HepG2 (cell line): ENCODE results near the gene ARHGDIA. TPM values are rescaled to one million over a fixed set of nuclear protein-coding genes. Genes with fewer than 3 reads are reported as not detected.

ENCODE experiments used
- DPF2 ChIP-seq: sonication (generic); formaldehyde crosslinking; IDR thresholded peaks from 2 replicates; pipeline ENCODE4 v1.4.0; 2020; ENCODE audit warnings: mild to moderate bottlenecking, low read depth, missing genetic modification reagents, borderline replicate concordance
- EZH2 ChIP-seq: conservative IDR thresholded peaks from 2 replicates; pipeline ENCODE4 v1.6.1; 2012; ENCODE audit warnings: mild to moderate bottlenecking, low read depth, low read length, moderate library complexity
- HES4 ChIP-seq: sonication (generic); formaldehyde crosslinking; IDR thresholded peaks from 2 replicates; pipeline ENCODE4 v1.9.0; 2021; ENCODE audit warnings: mild to moderate bottlenecking, missing genetic modification reagents, borderline replicate concordance
- HNF4G ChIP-seq, 2 experiments: sonication (generic) in 1 of 2; formaldehyde crosslinking in 1 of 2; IDR thresholded peaks; 2 replicates each; pipeline versions ENCODE4 v1.4.0 to v1.6.1; 2011 to 2020; ENCODE audit warnings: borderline replicate concordance in 2 of 2, low read depth in 2 of 2, mild to moderate bottlenecking in 2 of 2, low read length in 1 of 2, missing genetic modification reagents in 1 of 2, moderate library complexity in 1 of 2
- MEIS1 ChIP-seq: sonication (generic); formaldehyde crosslinking; IDR thresholded peaks from 2 replicates; pipeline ENCODE4 v1.9.0; 2021; ENCODE audit warnings: mild to moderate bottlenecking, missing genetic modification reagents, moderate library complexity, borderline replicate concordance
- NFKBIZ ChIP-seq: IDR thresholded peaks from 2 replicates; pipeline ENCODE4 v1.6.1; 2018; ENCODE audit warnings: missing genetic modification reagents, missing compliant biosample characterization
- PBX3 ChIP-seq: sonication (generic); formaldehyde crosslinking; IDR thresholded peaks from 2 replicates; pipeline ENCODE4 v1.8.1; 2023; ENCODE audit warnings: missing genetic modification reagents, inconsistent platforms, borderline replicate concordance
- RAD21 ChIP-seq: fragments of 450-650 bp; formaldehyde crosslinking; IDR thresholded peaks from 2 replicates; pipeline ENCODE4 v1.5.0; 2020; ENCODE audit warnings: mild to moderate bottlenecking
- RBM22 ChIP-seq: fragments of 200-400 bp; formaldehyde crosslinking; optimal IDR thresholded peaks from 2 replicates; pipeline ENCODE3; 2017; ENCODE audit warnings: mild to moderate bottlenecking, low read length, moderate library complexity
- SRSF9 ChIP-seq: fragments of 200-400 bp; formaldehyde crosslinking; IDR thresholded peaks from 2 replicates; pipeline ENCODE4 v1.6.1; 2018; ENCODE audit warnings: borderline replicate concordance, mild to moderate bottlenecking, low read depth, low read length; ENCODE audit not compliant: insufficient read depth, poor library complexity, severe bottlenecking
- TAF15 ChIP-seq: fragments of 200-400 bp; formaldehyde crosslinking; IDR thresholded peaks from one replicate; pipeline ENCODE4 v1.6.1; 2018; ENCODE audit warnings: mild to moderate bottlenecking, low read depth, low read length; ENCODE audit not compliant: poor library complexity, severe bottlenecking
- TBL1XR1 ChIP-seq: fragments of 150-350 bp; IDR thresholded peaks from 2 replicates; pipeline ENCODE4 v1.6.1; 2014; ENCODE audit warnings: borderline replicate concordance, low read length; ENCODE audit not compliant: partially characterized antibody
- TEAD3 ChIP-seq: optimal IDR thresholded peaks from 2 replicates; pipeline ENCODE3; 2016; ENCODE audit warnings: borderline replicate concordance
- ZFP1 ChIP-seq: IDR thresholded peaks from 2 replicates; pipeline ENCODE4 v1.6.1; 2016
- ZNF160 ChIP-seq: sonication (generic); formaldehyde crosslinking; IDR thresholded peaks from 2 replicates; pipeline ENCODE4 v1.8.0; 2022; ENCODE audit warnings: mild to moderate bottlenecking, inconsistent platforms, missing genetic modification reagents
- ZNF574 ChIP-seq: sonication (generic); formaldehyde crosslinking; IDR thresholded peaks from 2 replicates; pipeline ENCODE4 v1.4.0; 2020; ENCODE audit warnings: missing genetic modification reagents
- polyA plus RNA-seq, 8 experiments: library from polyadenylated mRNA; depleted of rRNA in 3 of 8; stranded (reverse) in 7 of 8; unstranded in 1 of 8; fragments of >200 nt; fragmentation: Illumina TruSeq in 4 of 8; extraction: Trizol in 4 of 8; gene quantifications; 2 replicates each; pipeline versions ENCODE4 v1.2.1 to v1.2.3, GENCODE V29; 2011 to 2016; ENCODE audit warnings: low read depth in 4 of 8, missing spikeins in 1 of 8, mixed read lengths in 1 of 8; ENCODE audit not compliant: insufficient read depth in 1 of 8
- total RNA-seq, 5 experiments: library from RNA; depleted of rRNA; stranded (reverse); fragments of >200 nt; fragmentation: Illumina TruSeq; extraction: Trizol; gene quantifications; 2 replicates each; pipeline ENCODE4 v1.2.3, GENCODE V29; 2016; ENCODE audit warnings: low read depth in 1 of 5
- TF ChIP-seq, protein P1 (sequence below): sonication (generic); formaldehyde crosslinking; IDR thresholded peaks from 2 replicates; pipeline ENCODE4 v1.5.0; 2020; ENCODE audit warnings: missing genetic modification reagents, mild to moderate bottlenecking, borderline replicate concordance
- TF ChIP-seq, protein P2 (sequence below): sonication (generic); formaldehyde crosslinking; conservative IDR thresholded peaks from 2 replicates; pipeline ENCODE4 v1.4.0; 2020; ENCODE audit warnings: mild to moderate bottlenecking, missing genetic modification reagents, moderate library complexity

ARHGDIA gene
- total and polyA plus RNA-seq, 2 of the 13 experiments (the other 11 are each of a cell fraction or from before 2014, with no cell fraction given): 40.0 to 64.0 TPM

GRCh38 chr17:81860756-81861568, 10.2 kb downstream of the ARHGDIA start (continued):
- TF ChIP-seq TAF15 (peak; percentile 69), TEAD3 (CRISPR knock-in tag) (peak; percentile 78), SRSF9 (no peak), RBM22 (peak; percentile 60), RAD21 (CRISPR knock-in tag) (no peak; the same call in 1 of the 2 replicates), HES4 (CRISPR knock-in tag) (peak; percentile 79; the same call in 1 of the 2 replicates), EZH2 (no peak), MEIS1 (peak; percentile 71; the same call in 1 of the 2 replicates), ZNF574 (CRISPR knock-in tag) (peak; percentile 93), ZFP1 (CRISPR knock-in tag) (peak; percentile 78; the same call in 1 of the 2 replicates), NFKBIZ (CRISPR knock-in tag) (peak; percentile 80), PBX3 (CRISPR knock-in tag) (no peak), DPF2 (CRISPR knock-in tag) (no peak), HNF4G (IDR thresholded peaks at IDR 0.05; ENCODE audit: borderline replicate concordance, low read depth, low read length) (no peak), HNF4G (CRISPR knock-in tag; IDR thresholded peaks at IDR 0.05; ENCODE audit: borderline replicate concordance, low read depth) (peak; percentile 77), ZNF160 (no peak; the same call in none of the 2 replicates), TBL1XR1 (peak; percentile 67)
- TF ChIP-seq, protein P1, sequence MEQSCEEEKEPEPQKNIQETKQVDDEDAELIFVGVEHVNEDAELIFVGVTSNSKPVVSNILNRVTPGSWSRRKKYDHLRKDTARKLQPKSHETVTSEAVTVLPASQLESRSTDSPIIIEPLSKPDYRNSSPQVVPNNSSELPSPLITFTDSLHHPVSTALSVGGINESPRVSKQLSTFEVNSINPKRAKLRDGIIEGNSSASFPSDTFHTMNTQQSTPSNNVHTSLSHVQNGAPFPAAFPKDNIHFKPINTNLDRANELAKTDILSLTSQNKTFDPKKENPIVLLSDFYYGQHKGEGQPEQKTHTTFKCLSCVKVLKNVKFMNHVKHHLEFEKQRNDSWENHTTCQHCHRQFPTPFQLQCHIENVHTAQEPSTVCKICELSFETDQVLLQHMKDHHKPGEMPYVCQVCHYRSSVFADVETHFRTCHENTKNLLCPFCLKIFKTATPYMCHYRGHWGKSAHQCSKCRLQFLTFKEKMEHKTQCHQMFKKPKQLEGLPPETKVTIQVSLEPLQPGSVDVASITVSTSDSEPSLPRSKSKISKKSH (CRISPR knock-in tag): peak; percentile 90
- TF ChIP-seq, protein P2, sequence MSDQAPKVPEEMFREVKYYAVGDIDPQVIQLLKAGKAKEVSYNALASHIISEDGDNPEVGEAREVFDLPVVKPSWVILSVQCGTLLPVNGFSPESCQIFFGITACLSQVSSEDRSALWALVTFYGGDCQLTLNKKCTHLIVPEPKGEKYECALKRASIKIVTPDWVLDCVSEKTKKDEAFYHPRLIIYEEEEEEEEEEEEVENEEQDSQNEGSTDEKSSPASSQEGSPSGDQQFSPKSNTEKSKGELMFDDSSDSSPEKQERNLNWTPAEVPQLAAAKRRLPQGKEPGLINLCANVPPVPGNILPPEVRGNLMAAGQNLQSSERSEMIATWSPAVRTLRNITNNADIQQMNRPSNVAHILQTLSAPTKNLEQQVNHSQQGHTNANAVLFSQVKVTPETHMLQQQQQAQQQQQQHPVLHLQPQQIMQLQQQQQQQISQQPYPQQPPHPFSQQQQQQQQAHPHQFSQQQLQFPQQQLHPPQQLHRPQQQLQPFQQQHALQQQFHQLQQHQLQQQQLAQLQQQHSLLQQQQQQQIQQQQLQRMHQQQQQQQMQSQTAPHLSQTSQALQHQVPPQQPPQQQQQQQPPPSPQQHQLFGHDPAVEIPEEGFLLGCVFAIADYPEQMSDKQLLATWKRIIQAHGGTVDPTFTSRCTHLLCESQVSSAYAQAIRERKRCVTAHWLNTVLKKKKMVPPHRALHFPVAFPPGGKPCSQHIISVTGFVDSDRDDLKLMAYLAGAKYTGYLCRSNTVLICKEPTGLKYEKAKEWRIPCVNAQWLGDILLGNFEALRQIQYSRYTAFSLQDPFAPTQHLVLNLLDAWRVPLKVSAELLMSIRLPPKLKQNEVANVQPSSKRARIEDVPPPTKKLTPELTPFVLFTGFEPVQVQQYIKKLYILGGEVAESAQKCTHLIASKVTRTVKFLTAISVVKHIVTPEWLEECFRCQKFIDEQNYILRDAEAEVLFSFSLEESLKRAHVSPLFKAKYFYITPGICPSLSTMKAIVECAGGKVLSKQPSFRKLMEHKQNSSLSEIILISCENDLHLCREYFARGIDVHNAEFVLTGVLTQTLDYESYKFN: peak; percentile 54; the same call in 1 of the 2 replicates
